K562 (cell line): ENCODE data around the gene PRKCQ. TPM values are rescaled to one million over a fixed set of nuclear protein-coding genes. Genes with fewer than 3 reads are reported as not detected.

Experiments used
- ATAC-seq: fragments of 200-7000 bp; cut with Tn5 transposase; 3 replicates; pipeline ENCODE4 v1.9.1; 2020; ENCODE audit warnings: moderate library complexity
- BruUV-seq: library from RNA; stranded (reverse); fragments of 400-500 nt; replicated peaks from 2 replicates; lab custom pipeline; 2021; lab: Mats Ljungman, UMichigan
- CTCF ChIA-PET: fragments of 300-600 bp; formaldehyde crosslinking; extraction: SDS; loops from one replicate; lab custom pipeline; 2021; ENCODE audit warnings: low intra/inter-chr PET ratio; lab: Yijun Ruan, JAX
- POLR2A ChIA-PET: fragments of 300-600, 350-650 bp; sonication (Branson Sonifier 250); formaldehyde crosslinking; extraction: SDS; loops from one replicate; lab custom pipeline; 2021; ENCODE audit warnings: antibody characterized with exemption, inconsistent platforms; lab: Yijun Ruan, JAX
- DNase-seq, 4 experiments: peaks; one replicate each; pipeline versions ENCODE4 v3.0.0 to v3.0.0-alpha.2; 2011 to 2018; ENCODE audit warnings: low spot score in 3 of 4, mixed read lengths in 3 of 4; ENCODE audit errors: extremely low read depth in 1 of 4
- FAIRE-seq: peaks from 2 replicates; lab custom pipeline; 2011; peaks lifted over from hg19 to GRCh38; lab: Jason Lieb, UNC
- H2AFZ ChIP-seq: 2 replicates; pipeline ENCODE4 v1.6.0; 2011; ENCODE audit warnings: low read depth, low read length, control low read depth, inconsistent platforms
- H3K27ac ChIP-seq: fragments of 200-600 bp; 3 replicates; pipeline ENCODE4 v1.8.0; 2011; ENCODE audit warnings: low read depth, mild to moderate bottlenecking, control low read depth, inconsistent platforms, low read length, moderate library complexity, mixed read lengths; ENCODE audit errors: extremely low read depth
- H3K27me3 ChIP-seq, 2 experiments: fragments of 300-600 bp in 1 of 2; 2 replicates in 1 of 2; 3 replicates in 1 of 2; pipeline versions ENCODE4 v1.6.0 to v1.8.0; 2011; ENCODE audit warnings: inconsistent platforms in 2 of 2, low read length in 2 of 2, mild to moderate bottlenecking in 1 of 2, mixed read lengths in 1 of 2, moderate library complexity in 1 of 2; ENCODE audit not compliant: control insufficient read depth in 2 of 2, insufficient read depth in 2 of 2
- H3K36me3 ChIP-seq: fragments of 300-600 bp; 3 replicates; pipeline ENCODE4 v1.8.0; 2011; ENCODE audit warnings: mild to moderate bottlenecking, low read length, inconsistent platforms; ENCODE audit not compliant: control insufficient read depth, insufficient read depth
- H3K4me1 ChIP-seq, 2 experiments: fragments of 200-600 bp in 1 of 2; replicated peaks in 1 of 2; 2 replicates in 1 of 2; 3 replicates in 1 of 2; pipeline versions ENCODE4 v1.5.1 to v1.8.0; 2011; ENCODE audit warnings: inconsistent platforms in 2 of 2, low read length in 2 of 2, mild to moderate bottlenecking in 1 of 2, mixed read lengths in 1 of 2, moderate library complexity in 1 of 2; ENCODE audit not compliant: control insufficient read depth in 2 of 2, insufficient read depth in 2 of 2
- H3K4me2 ChIP-seq: 2 replicates; pipeline ENCODE4 v1.6.1; 2011; ENCODE audit warnings: low read length, control low read depth, inconsistent platforms, mixed read lengths; ENCODE audit not compliant: insufficient read depth
- H3K4me3 ChIP-seq: fragments of 200-600 bp; sonication (generic), shearing (Covaris generic); 2 replicates; pipeline ENCODE4 v1.5.1; 2016; ENCODE audit warnings: control low read depth, inconsistent platforms
- H3K79me2 ChIP-seq: fragments of 200-600 bp; 3 replicates; pipeline ENCODE4 v1.8.0; 2011; ENCODE audit warnings: low read length, inconsistent platforms; ENCODE audit not compliant: control insufficient read depth, insufficient read depth
- H3K9ac ChIP-seq, 2 experiments: 2 replicates each; pipeline versions ENCODE4 v1.6.0 to v1.6.1; 2011; ENCODE audit warnings: low read depth in 2 of 2, low read length in 2 of 2, control low read depth in 1 of 2, inconsistent platforms in 1 of 2, mild to moderate bottlenecking in 1 of 2, mixed read lengths in 1 of 2; ENCODE audit not compliant: insufficient read depth in 1 of 2
- H3K9me1 ChIP-seq: one replicate; pipeline ENCODE4 v1.6.0; 2011; ENCODE audit warnings: inconsistent platforms, mild to moderate bottlenecking, low read length, moderate library complexity; ENCODE audit not compliant: control insufficient read depth, insufficient read depth
- H3K9me3 ChIP-seq: replicated peaks from 2 replicates; pipeline ENCODE4 v1.5.1; 2011; ENCODE audit warnings: low read depth, low read length, inconsistent platforms; ENCODE audit not compliant: control insufficient read depth, insufficient read depth
- H4K20me1 ChIP-seq: replicated peaks from 2 replicates; pipeline ENCODE4 v1.6.1; 2011; ENCODE audit warnings: low read length, inconsistent platforms, mixed read lengths; ENCODE audit not compliant: control insufficient read depth, insufficient read depth
- EZH2 ChIP-seq: IDR thresholded peaks from 2 replicates; pipeline ENCODE4 v1.6.1; 2012; ENCODE audit warnings: low read depth, mild to moderate bottlenecking, inconsistent platforms, low read length, borderline replicate concordance
- KAT2B ChIP-seq: IDR thresholded peaks from one replicate; pipeline ENCODE4 v1.6.1; 2012; ENCODE audit warnings: low read depth, mild to moderate bottlenecking, control low read depth, inconsistent platforms, low read length, moderate library complexity
- LCOR ChIP-seq: sonication (generic); formaldehyde crosslinking; IDR thresholded peaks from 2 replicates; pipeline ENCODE4 v1.8.0; 2022; ENCODE audit warnings: mild to moderate bottlenecking, missing genetic modification reagents
- MYBL2 ChIP-seq, 2 experiments: fragments of 450-650 bp in 1 of 2; sonication (generic) in 1 of 2; formaldehyde crosslinking in 1 of 2; IDR thresholded peaks; 2 replicates each; pipeline versions ENCODE4 v1.6.1 to v1.8.1; 2017 to 2022; ENCODE audit warnings: borderline replicate concordance in 1 of 2, inconsistent platforms in 1 of 2, low read depth in 1 of 2, mild to moderate bottlenecking in 1 of 2, missing genetic modification reagents in 1 of 2, moderate library complexity in 1 of 2
- NFRKB ChIP-seq: fragments of 450-650 bp; IDR thresholded peaks from 2 replicates; pipeline ENCODE4 v1.6.1; 2016; ENCODE audit warnings: low read depth
- NR2F6 ChIP-seq: fragments of 450-650 bp; formaldehyde crosslinking; IDR thresholded peaks from 2 replicates; pipeline ENCODE4 v1.4.0; 2020; ENCODE audit warnings: mild to moderate bottlenecking
- PHB ChIP-seq: fragments of 250-450 bp; sonication (Bioruptor Pico); IDR thresholded peaks from 2 replicates; pipeline ENCODE4 v1.5.0; 2021
- PHF8 ChIP-seq: fragments of 200-600 bp; sonication (generic); IDR thresholded peaks from 2 replicates; pipeline ENCODE4 v1.6.1; 2012; ENCODE audit warnings: mixed run types, mild to moderate bottlenecking, inconsistent platforms, low read length, moderate library complexity, borderline replicate concordance
- SIN3B ChIP-seq: fragments of 450-650 bp; IDR thresholded peaks from 2 replicates; pipeline ENCODE4 v1.6.1; 2017; ENCODE audit warnings: low read depth, mild to moderate bottlenecking, moderate library complexity
- ZBTB8A ChIP-seq: fragments of 450-650 bp; IDR thresholded peaks from 2 replicates; pipeline ENCODE4 v1.6.1; 2018; ENCODE audit warnings: mild to moderate bottlenecking, moderate library complexity; ENCODE audit not compliant: partially characterized antibody
- ZNF274 ChIP-seq: IDR thresholded peaks from 2 replicates; pipeline ENCODE4 v1.6.1; 2011; ENCODE audit warnings: low read depth, mild to moderate bottlenecking, low read length, moderate library complexity, borderline replicate concordance
- ZNF436 ChIP-seq: fragments of 250-450, 450-650 bp; sonication (Bioruptor Pico); formaldehyde crosslinking; IDR thresholded peaks from 2 replicates; pipeline ENCODE4 v1.7.0; 2020; ENCODE audit warnings: mild to moderate bottlenecking
- WGBS: fragments of 100-300 bp; shearing (Covaris generic); methylation state at CpG from one replicate; pipeline ENCODE4 v1.1.6; 2016; ENCODE audit warnings: low coverage, mixed read lengths; ENCODE audit not compliant: insufficient coverage; ENCODE audit errors: missing lambda C conversion rate; 5-methylcytosine and 5-hydroxymethylcytosine counted together
- in situ Hi-C: fragments of 300-500 bp; cut with MboI; formaldehyde crosslinking; loops from 4 replicates; pipeline ENCODE4 v1.15.0; 2018; ENCODE audit warnings: inconsistent platforms, mixed read lengths
- intact Hi-C: fragments of 100-400 bp; cut with micrococcal nuclease; formaldehyde crosslinking; loops from 2 replicates; pipeline ENCODE4 v1.14.2; 2022
- polyA plus RNA-seq, 8 experiments: library from polyadenylated mRNA; depleted of rRNA in 4 of 8; stranded (reverse) in 5 of 8; unstranded in 3 of 8; fragments of >200 nt; fragmentation: Nextera tagmentation in 2 of 8; fragmentation: Illumina TruSeq in 1 of 8; extraction: Ambion mirVana in 2 of 8; extraction: Trizol in 1 of 8; gene quantifications; 2 replicates each; pipeline versions ENCODE4 v1.2.1 to v1.2.3, GENCODE V29; 2011 to 2014; ENCODE audit warnings: inconsistent platforms in 1 of 8, missing spikeins in 1 of 8
- total RNA-seq, 7 experiments: library from RNA; depleted of rRNA in 6 of 7; stranded (reverse); fragments of >200 nt in 6 of 7; fragmentation: Illumina TruSeq in 2 of 7; extraction: Trizol in 2 of 7; gene quantifications; 2 replicates each; pipeline versions ENCODE4 v1.2.1 to v1.2.3, GENCODE V29; 2011 to 2021; ENCODE audit warnings: low replicate concordance in 1 of 7
- TF ChIP-seq, protein P1 (sequence below): fragments of 250-450 bp; sonication (Bioruptor Pico); IDR thresholded peaks from 2 replicates; pipeline ENCODE4 v1.5.0; 2020; ENCODE audit warnings: mild to moderate bottlenecking, borderline replicate concordance
- TF ChIP-seq, protein P2 (sequence below): fragments of 450-650 bp; formaldehyde crosslinking; conservative IDR thresholded peaks from 2 replicates; pipeline ENCODE4 v1.4.0; 2022; ENCODE audit warnings: mild to moderate bottlenecking, missing genetic modification characterization
- TF ChIP-seq, protein P3 (sequence below): fragments of 250-450 bp; sonication (Bioruptor Pico); IDR thresholded peaks from 2 replicates; pipeline ENCODE4 v1.9.0; 2021; ENCODE audit warnings: mild to moderate bottlenecking
- TF ChIP-seq, protein P4 (sequence below): fragments of 150-350 bp; conservative IDR thresholded peaks from 2 replicates; pipeline ENCODE4 v1.6.1; 2014; ENCODE audit warnings: low read length
- TF ChIP-seq, protein P5 (sequence below): sonication (generic); formaldehyde crosslinking; IDR thresholded peaks from 2 replicates; pipeline ENCODE4 v1.8.0; 2022; ENCODE audit warnings: mild to moderate bottlenecking, missing genetic modification reagents

PRKCQ gene
- total and polyA plus RNA-seq, 9 of the 15 experiments (the other 6 are each of a cell fraction or from before 2014, with no cell fraction given), result 4.4 to 23.3 (median 14.6) TPM

DNA sequence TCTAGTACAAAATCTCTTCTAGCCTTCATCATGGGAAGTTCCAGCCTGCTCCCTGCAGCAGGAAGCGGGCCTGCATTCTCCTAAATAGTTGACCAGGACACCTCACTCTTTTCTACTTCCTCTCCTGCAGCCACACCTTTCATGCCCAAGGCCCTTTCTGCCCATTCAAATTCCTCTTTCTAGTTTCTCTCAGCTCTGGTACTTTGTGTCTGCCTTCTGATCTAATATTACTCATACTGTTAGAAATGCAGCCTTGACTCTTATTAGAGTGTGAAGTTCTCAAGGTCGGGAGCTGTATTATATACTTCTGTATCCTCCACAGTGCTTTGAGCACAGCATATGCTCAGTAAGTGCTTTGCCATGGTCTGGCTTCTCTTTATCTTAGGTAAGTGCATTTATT, 103.1 kb downstream of the PRKCQ start:
- Histone ChIP-seq H3K36me3 (peaks cover 22% of the 10 kb centered on the region), H3K27ac (no peak overlapping the region), H2AFZ (no peak overlapping the region), H3K9ac (no peak overlapping the region), H3K27me3 (no peaks in the 10 kb centered on the region), H3K9me3 (no peaks in the 10 kb centered on the region), H3K4me1 (peaks cover 12 to 35% of the 10 kb centered on the region in 2 experiments), H4K20me1 (no peaks in the 10 kb centered on the region), H3K9me1 (no peaks in the 10 kb centered on the region), H3K79me2 (no peaks in the 10 kb centered on the region), H3K4me3 (no peak overlapping the region), H3K4me2 (no peak overlapping the region)
- intact Hi-C loops (no loop called here), in situ Hi-C loops (no loop called here)
- CTCF ChIA-PET, result no interaction called here
- ATAC-seq (no peak), FAIRE-seq (no peak), DNase-seq (no peak)
- no TSS peak for BruUV-seq
- POLR2A ChIA-PET, result no interaction called here
- WGBS, result 86% methylated on average over 2 of the region's 2 CpGs
- no peak for TF ChIP-seq NFRKB
- TF ChIP-seq, protein P1, sequence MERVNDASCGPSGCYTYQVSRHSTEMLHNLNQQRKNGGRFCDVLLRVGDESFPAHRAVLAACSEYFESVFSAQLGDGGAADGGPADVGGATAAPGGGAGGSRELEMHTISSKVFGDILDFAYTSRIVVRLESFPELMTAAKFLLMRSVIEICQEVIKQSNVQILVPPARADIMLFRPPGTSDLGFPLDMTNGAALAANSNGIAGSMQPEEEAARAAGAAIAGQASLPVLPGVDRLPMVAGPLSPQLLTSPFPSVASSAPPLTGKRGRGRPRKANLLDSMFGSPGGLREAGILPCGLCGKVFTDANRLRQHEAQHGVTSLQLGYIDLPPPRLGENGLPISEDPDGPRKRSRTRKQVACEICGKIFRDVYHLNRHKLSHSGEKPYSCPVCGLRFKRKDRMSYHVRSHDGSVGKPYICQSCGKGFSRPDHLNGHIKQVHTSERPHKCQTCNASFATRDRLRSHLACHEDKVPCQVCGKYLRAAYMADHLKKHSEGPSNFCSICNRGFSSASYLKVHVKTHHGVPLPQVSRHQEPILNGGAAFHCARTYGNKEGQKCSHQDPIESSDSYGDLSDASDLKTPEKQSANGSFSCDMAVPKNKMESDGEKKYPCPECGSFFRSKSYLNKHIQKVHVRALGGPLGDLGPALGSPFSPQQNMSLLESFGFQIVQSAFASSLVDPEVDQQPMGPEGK (CRISPR knock-in tag), result no peak
- TF ChIP-seq MYBL2 (IDR thresholded peaks at IDR 0.05; ENCODE audit: low read depth), result no peak
- TF ChIP-seq MYBL2 (CRISPR knock-in tag; IDR thresholded peaks at IDR 0.05; ENCODE audit: borderline replicate concordance), result no peak
- no peak for TF ChIP-seq ZBTB8A
- TF ChIP-seq, protein P2, sequence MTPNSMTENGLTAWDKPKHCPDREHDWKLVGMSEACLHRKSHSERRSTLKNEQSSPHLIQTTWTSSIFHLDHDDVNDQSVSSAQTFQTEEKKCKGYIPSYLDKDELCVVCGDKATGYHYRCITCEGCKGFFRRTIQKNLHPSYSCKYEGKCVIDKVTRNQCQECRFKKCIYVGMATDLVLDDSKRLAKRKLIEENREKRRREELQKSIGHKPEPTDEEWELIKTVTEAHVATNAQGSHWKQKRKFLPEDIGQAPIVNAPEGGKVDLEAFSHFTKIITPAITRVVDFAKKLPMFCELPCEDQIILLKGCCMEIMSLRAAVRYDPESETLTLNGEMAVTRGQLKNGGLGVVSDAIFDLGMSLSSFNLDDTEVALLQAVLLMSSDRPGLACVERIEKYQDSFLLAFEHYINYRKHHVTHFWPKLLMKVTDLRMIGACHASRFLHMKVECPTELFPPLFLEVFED (CRISPR knock-in tag), result no peak
- no peak for TF ChIP-seq SIN3B
- no peak for TF ChIP-seq LCOR (CRISPR knock-in tag)
- no peak for TF ChIP-seq PHF8
- TF ChIP-seq PHB, result no peak
- no peak for TF ChIP-seq EZH2
- no peak for TF ChIP-seq ZNF274
- TF ChIP-seq, protein P3, sequence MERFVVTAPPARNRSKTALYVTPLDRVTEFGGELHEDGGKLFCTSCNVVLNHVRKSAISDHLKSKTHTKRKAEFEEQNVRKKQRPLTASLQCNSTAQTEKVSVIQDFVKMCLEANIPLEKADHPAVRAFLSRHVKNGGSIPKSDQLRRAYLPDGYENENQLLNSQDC (CRISPR knock-in tag), result no peak
- TF ChIP-seq, protein P4, sequence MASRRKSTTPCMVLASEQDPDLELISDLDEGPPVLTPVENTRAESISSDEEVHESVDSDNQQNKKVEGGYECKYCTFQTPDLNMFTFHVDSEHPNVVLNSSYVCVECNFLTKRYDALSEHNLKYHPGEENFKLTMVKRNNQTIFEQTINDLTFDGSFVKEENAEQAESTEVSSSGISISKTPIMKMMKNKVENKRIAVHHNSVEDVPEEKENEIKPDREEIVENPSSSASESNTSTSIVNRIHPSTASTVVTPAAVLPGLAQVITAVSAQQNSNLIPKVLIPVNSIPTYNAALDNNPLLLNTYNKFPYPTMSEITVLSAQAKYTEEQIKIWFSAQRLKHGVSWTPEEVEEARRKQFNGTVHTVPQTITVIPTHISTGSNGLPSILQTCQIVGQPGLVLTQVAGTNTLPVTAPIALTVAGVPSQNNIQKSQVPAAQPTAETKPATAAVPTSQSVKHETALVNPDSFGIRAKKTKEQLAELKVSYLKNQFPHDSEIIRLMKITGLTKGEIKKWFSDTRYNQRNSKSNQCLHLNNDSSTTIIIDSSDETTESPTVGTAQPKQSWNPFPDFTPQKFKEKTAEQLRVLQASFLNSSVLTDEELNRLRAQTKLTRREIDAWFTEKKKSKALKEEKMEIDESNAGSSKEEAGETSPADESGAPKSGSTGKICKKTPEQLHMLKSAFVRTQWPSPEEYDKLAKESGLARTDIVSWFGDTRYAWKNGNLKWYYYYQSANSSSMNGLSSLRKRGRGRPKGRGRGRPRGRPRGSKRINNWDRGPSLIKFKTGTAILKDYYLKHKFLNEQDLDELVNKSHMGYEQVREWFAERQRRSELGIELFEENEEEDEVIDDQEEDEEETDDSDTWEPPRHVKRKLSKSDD, result no peak
- no peak for TF ChIP-seq NR2F6 (CRISPR knock-in tag)
- TF ChIP-seq KAT2B, result no peak
- no peak for TF ChIP-seq ZNF436 (CRISPR knock-in tag)
- TF ChIP-seq, protein P5, sequence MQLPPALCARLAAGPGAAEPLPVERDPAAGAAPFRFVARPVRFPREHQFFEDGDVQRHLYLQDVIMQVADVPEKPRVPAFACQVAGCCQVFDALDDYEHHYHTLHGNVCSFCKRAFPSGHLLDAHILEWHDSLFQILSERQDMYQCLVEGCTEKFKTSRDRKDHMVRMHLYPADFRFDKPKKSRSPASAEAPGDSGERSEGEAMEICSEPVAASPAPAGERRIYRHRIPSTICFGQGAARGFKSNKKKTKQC (CRISPR knock-in tag), result no peak
